NCI-H1048 (cell line): ENCODE measurements around the gene GTPBP1.

Experiments
- DNase-seq: peaks from one replicate; lab custom pipeline; 2025; lab: John Stamatoyannopoulos, UW

GTPBP1 gene

DNA sequence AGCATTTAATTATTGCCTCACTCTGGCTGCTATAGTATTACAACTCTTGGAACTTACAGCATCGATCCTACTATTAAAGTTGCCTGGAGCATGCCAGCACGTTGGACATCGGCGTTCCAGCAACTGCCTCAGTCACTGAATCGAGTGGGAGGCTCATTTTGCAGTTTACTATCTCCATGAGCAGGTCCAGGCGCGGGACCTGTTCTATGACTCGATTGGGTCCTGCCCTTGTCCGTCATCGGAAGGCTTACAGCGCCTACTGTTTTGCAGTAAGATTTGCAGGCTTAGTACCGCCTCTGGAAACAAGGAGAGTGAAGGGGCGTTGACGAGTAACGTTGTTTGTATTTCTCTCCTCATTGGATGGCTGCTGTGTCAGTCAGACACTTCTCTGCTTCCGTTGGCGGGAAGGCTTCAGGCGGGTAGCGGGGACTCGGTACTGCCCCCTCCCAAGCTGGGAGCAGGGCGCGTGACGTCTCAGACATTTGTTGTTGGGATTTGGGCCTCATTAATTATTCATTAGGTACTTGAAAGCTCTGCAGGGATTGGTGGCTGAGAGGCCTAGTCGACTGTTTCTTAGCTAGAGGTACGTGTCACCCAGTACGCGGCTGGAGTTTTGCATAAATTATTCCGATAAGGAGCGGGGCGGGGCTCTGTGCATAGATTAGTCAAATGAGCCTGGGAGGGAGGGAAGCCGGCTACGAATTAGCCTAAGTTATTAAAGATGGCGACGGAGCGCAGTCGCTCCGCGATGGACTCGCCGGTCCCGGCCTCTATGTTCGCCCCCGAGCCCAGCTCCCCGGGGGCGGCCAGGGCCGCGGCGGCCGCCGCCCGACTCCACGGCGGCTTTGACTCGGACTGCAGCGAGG is at the start of gene GTPBP1:
Gene GTPBP1, plus strand, starts transcription at position 710 of the 866 bp plus-strand sequence. Its CDS starts 12 bp downstream, at position 722.
- DNase-seq = peak; percentile 100

GRCh38 chr22:38656256-38657044 is 49.3 kb upstream of the GTPBP1 start, which contains the start of the genes CBY1 and FAM227A:
CBY1 (plus strand) TSS chr22:38656638; CDS start chr22:38668055, 11,417 bp downstream.
FAM227A (minus strand) TSS chr22:38656392; CDS start chr22:38650168, 6,224 bp downstream.
- peak; percentile 85 for DNase-seq

- DNase-seq = no peak
Measured at GRCh38 chr22:38657045-38657909, 48.5 kb upstream of the GTPBP1 start.

DNA sequence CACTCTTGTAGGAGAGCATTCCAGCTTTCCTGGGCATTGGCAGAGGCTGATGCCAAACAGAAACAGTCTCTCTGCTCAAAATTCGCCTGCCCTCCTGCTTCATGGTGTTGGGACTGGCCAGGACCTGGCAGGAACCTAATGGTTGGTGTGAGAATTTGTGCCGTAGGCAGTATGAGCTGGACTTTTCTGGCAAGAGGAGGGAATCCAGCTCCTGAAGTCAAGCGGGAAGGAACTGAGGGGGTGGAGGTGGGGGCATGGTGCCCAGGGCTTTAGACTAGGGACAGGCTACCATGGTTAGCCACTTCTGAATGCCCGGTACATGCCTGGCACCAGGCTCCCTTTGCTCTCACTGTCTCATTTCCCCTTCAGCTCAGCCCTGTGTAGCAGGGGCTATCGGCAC is 30.9 kb upstream of the GTPBP1 start:
- DNase-seq = no peak

DNA sequence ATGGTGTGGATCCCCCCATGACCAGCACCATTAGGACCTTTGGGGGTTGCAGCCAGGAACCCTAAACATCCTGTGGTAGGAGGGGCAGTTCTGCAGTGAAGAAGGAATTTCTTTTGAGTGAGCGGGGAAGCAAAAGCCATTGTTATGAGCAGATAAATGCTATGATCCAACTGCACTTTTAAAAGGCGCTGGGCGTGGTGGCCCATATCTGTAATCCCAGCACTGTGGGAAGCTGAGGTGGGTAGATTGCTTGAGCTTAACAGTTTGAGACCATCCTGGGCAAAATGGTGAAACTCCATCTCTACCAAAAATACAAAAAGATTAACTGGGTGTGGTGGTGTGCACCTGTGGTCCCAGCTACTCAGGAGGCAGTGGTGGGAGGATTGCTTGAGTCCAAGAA is 29.9 kb upstream of the GTPBP1 start:
- DNase-seq = no peak

DNA sequence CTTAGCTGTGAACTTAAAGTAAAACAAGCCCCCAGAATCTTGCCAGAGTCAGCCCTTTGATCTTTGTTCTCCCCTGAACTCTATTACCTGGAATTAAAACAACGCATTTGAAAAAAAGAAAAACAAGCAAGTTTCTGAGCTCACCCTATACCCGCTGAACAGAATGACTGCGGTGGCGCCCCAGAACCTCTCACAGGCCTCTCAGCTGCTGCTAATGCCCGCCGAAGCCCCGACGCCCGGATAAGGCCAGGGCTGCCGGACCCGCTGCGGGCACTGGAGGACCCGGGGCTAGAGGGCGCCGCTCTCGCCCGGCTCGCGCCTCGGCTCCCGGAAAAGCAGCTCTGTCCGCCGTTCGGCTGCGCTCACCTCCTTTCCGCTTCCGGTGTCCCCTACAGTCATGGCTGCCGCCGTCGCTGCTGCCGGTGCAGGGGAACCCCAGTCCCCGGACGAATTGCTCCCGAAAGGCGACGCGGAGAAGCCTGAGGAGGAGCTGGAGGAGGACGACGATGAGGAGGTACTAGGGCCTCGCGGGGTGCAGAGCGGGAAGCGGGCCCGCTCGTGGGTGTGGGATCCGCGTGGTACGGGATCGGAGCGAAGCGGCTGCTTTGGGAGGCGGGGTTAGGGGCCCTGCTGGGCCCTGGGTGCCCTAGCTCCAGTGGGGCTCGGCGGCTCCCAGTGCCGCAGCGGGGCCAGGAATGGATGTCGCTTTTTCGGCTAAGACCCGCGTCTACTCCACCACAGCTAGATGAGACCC is 24.0 kb upstream of the GTPBP1 start, which contains the start of gene TOMM22:
Gene TOMM22, plus strand, starts transcription at position 376 of the 754 bp plus-strand sequence. Its CDS starts 22 bp downstream, at position 398.
- peak; percentile 50 for DNase-seq

GRCh38 chr22:38684895-38685294 is 20.8 kb upstream of the GTPBP1 start:
- DNase-seq = no peak

- DNase-seq = no peak
Measured at GRCh38 chr22:38685761-38686160, 20.0 kb upstream of the GTPBP1 start.

DNA sequence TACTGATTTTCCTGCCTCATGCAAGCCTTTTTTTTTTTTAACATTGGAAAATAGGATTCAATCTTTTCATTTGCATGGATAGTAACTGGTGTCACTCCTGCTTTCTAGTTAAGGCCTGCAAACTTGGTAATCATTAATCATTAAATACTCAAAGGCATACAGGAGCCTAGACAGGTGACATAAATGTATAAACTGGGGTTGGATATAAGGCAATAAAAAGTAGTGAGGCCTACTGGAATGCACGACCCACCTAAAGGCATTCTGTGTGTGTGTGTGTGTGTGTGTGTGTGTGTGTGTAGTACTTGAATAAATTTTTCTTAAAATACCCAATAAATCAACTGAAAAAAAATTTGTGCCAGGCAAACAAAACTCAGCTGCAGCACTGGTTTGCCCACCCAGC is 16.1 kb upstream of the GTPBP1 start:
- DNase-seq = no peak

GRCh38 chr22:38694049-38694448 is 11.7 kb upstream of the GTPBP1 start:
- no peak for DNase-seq

DNA sequence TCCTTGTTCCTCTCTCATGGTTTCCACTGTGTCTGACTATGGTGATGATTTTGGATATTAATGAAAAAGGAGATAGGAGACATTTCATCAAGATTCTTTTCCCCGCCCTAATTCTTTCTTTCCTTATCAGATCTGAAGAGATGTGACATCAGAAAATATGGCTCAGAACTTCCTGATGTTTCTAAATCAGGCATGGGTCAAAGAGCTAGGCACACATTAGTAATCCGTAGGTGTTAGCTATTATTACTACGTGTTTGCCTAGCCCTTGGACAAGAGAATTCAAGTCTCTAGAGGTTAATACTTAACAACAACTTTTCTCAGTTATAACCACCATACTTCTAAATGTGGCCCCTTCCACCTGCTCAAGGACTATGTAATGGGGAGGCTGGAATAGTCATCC is 10.8 kb upstream of the GTPBP1 start:
- DNase-seq = no peak

DNA sequence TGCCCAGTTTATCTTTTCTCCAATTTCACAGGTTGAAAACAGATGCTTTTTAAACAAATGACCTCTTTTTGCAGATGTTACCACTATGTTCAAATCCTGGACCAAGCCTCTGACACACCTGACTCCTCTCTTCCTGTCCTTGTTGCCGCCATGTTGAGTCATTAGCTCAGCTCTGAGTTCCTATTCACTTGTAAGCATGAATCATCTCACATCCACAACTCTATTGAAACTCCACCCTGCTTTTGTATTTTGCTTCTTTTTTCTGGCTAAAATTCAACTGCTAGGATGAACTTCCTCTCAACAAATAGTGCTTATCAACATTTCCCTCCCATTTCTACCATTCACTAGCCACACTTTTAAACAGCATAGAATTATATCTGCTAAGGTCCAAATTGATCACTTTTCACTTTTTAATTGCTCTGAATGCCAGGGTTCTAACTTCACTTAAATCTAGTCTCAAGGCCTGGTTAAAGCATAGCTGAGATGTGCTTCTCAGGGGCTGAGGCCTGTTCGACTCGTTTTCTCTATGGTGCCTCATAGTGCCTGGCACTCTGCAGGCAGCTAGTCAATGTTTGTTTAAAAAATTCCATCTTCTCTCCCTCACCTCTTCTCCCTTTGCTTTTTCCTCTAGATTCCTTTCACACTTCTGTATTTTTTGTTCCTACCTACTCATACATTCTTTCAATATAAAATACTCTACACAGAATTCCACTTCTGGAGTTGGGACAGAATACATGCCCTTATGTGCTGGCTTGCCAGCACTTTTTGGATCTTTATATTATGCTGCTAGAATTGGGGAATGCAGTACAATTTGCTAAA is 8.9 kb upstream of the GTPBP1 start:
- DNase-seq = no peak

GRCh38 chr22:38697425-38698089 is 8.2 kb upstream of the GTPBP1 start:
- DNase-seq = no peak

DNA sequence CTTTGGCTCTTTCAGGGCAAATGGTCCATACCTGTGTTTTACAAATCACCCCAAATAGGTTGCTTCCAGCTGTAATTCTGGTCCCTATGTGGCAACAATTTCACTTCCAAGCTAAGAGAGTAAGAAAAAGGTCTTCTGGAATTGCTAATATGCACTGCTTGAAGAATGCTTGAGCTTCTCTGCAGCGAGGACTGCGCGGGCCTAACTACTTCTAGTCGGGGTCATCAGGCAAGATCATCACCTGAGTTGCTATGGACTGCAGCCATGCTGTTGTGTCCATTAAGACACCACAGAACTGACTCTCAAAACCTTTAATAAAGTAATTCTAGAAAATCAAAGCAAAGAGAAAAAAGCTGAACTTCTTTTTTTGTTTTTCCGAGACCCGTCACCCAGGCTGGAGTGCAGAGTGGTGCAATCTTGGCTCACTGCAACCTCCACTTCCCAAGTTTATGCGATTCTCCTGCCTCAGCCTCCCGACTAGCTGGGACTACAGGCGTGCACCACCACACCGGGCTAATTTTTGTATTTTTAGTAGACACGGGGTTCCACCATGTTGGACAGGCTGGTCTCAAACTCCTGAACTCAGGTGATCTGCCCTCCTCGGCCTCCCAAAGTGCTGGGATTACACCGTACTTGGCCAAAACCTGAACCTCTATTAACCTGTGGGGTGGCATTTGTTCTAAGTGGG is 7.2 kb upstream of the GTPBP1 start:
- no peak for DNase-seq

GRCh38 chr22:38699143-38699542 is 6.6 kb upstream of the GTPBP1 start:
- no peak for DNase-seq

DNA sequence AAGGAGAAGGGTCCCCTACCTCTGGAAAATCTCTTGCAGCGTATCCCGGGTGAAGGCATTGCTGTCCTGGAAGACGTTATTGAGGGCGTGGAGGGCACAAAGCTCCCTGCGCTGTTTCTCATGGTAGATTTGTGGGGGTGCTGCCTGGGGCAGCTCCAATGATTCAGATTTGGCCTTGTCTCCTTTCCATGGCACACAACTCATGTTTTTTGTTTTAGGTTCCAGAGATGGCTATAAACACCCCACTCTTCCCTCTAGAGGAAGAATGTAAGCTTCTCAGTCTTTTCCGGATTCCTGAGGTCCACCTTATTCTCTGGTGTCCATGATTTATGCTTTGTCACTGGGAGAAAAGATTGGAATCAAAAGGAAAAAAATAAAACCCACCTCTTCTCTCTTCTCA is 6.0 kb upstream of the GTPBP1 start:
- no peak for DNase-seq

GRCh38 chr22:38700270-38700788 is 5.4 kb upstream of the GTPBP1 start:
- no peak for DNase-seq

DNA sequence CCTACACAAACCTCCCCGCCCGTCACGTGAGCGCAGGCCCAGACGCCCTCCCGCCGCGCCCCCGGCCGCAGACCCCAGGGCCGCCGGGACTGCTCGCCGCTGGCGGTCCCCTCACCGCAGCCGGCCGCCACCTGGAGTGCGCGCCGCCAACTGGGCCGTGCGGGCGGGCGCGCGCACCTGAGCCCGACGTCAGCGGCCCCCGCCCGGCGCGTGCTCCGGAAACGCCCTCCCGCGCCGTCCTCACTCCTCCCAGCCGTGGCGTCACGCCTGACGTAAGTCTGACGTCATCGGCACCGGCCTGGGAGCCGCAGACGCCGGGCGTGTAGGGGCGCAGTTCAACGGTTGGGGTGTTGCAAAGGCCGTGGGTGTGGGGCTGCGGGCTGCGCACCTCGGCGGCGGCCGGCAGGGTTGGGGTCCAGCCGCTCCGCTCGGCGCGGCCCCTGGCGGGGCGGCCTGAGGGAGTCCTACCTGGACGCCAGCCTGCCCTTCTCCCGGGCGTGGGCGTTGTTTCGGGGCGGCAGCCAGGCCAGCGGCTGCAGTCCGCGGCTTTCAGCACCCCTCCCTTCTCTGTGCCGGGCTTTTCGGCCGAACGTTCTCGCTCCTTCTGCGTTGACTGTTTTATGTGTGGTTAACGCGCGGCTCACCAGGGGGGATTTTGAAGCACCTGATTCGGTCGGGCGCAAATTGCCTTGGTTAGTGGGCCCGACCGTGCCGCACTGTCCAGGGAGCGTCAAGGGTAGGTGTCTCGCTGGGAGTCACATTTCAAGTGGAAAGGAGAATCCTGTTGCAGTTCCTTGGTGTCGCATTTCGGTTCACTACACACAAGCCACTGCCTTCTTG is 4.7 kb upstream of the GTPBP1 start, which contains the start of gene JOSD1:
Gene JOSD1, minus strand, starts transcription at position 155 of the 840 bp plus-strand sequence. CDS start 956 bp downstream, outside the sequence.
- peak; percentile 84 for DNase-seq
